ENCODE results near the gene ZMYM2. TPM values are rescaled to one million over a fixed set of nuclear protein-coding genes. Genes with fewer than 3 reads are reported as not detected.

The ZMYM2 gene
- total RNA-seq, 1 donor from 2014 or later, result 55.1 TPM

- DNase-seq (ENCODE audit: low spot score), result peak; percentile 75
- intact Hi-C loops (cut with DNase I), result loop anchor here (1.0 kb wide), 1 partner anchor 15 kb away; no protein-coding TSS in a partner anchor
Measured at GRCh38 chr13:20126541-20127261, 168.2 kb downstream of the ZMYM2 start.

GRCh38 chr13:20127262-20127561 lies 168.7 kb downstream of the ZMYM2 start:
- intact Hi-C loops (cut with DNase I), result no loop called here
- DNase-seq (ENCODE audit: low spot score), result no peak

- peak; percentile 82 for DNase-seq (ENCODE audit: low spot score)
- intact Hi-C loops (cut with DNase I), result loop anchor here (1.0 kb wide), 1 partner anchor 33 kb away; the partner anchor contains the start of gene GJA3
Measured at GRCh38 chr13:20127562-20128458, 169.3 kb downstream of the ZMYM2 start.

GRCh38 chr13:20128459-20128931 lies 170.0 kb downstream of the ZMYM2 start:
- peak; percentile 73 for DNase-seq (ENCODE audit: low spot score)

GRCh38 chr13:20129076-20129475 lies 170.5 kb downstream of the ZMYM2 start:
- peak; percentile 26 for DNase-seq (ENCODE audit: low spot score)
- intact Hi-C loops (cut with DNase I), result no loop called here

More at GRCh38 chr13:20128459-20128931, 170.0 kb downstream of the ZMYM2 start:
- intact Hi-C loops (cut with DNase I), result loop anchor here (1.0 kb wide), 1 partner anchor 33 kb away; the partner anchor contains the start of gene GJA3

GRCh38 chr13:20130012-20130411 lies 171.5 kb downstream of the ZMYM2 start:
- intact Hi-C loops (cut with DNase I), result no loop called here

GRCh38 chr13:20130652-20131051 lies 172.1 kb downstream of the ZMYM2 start:
- intact Hi-C loops (cut with DNase I), result no loop called here
- no peak for DNase-seq (ENCODE audit: low spot score)

More at GRCh38 chr13:20130012-20130411, 171.5 kb downstream of the ZMYM2 start:
- no peak for DNase-seq (ENCODE audit: low spot score)

GRCh38 chr13:20131057-20131832 lies 172.7 kb downstream of the ZMYM2 start:
- no peak for DNase-seq (ENCODE audit: low spot score)
- intact Hi-C loops (cut with DNase I), result no loop called here

GRCh38 chr13:20132052-20132634 lies 173.6 kb downstream of the ZMYM2 start:
- DNase-seq (ENCODE audit: low spot score), result peak; percentile 39
- intact Hi-C loops (cut with DNase I), result no loop called here

GRCh38 chr13:20134732-20135131 lies 176.2 kb downstream of the ZMYM2 start:
- DNase-seq (ENCODE audit: low spot score), result no peak
- intact Hi-C loops (cut with DNase I), result no loop called here

- intact Hi-C loops (cut with DNase I), result no loop called here
- no peak for DNase-seq (ENCODE audit: low spot score)
Measured at GRCh38 chr13:20136781-20137703, 178.5 kb downstream of the ZMYM2 start.

- intact Hi-C loops (cut with DNase I), result no loop called here
- no peak for DNase-seq (ENCODE audit: low spot score)
Measured at GRCh38 chr13:20137875-20138274, 179.3 kb downstream of the ZMYM2 start.

- intact Hi-C loops (cut with DNase I), result loop anchor here (2.0 kb wide), 1 partner anchor 20 kb away; the partner anchor contains the start of gene GJA3
- DNase-seq (ENCODE audit: low spot score), result no peak
Measured at GRCh38 chr13:20140487-20140886, 182.0 kb downstream of the ZMYM2 start.

Other genes with a start within 250 kb of the ZMYM2 start
- 28.8 TPM for gene PSPC1, start 175.8 kb upstream of the ZMYM2 start, total RNA-seq
- 8.3 TPM for gene ZMYM5, start 95.1 kb upstream of the ZMYM2 start, total RNA-seq
- gene GJA3, start 202.3 kb downstream of the ZMYM2 start, total RNA-seq, result 25.9 TPM
- 0.46 TPM for gene GJB2, start 234.2 kb downstream of the ZMYM2 start, total RNA-seq